ENCODE data around the gene FAM83F. TPM values are rescaled to one million over a fixed set of nuclear protein-coding genes. Genes with fewer than 3 reads are reported as not detected.

FAM83F gene
- polyA plus RNA-seq, 1 donor (not counting 4 experiments of a cell fraction or from before 2014, with no cell fraction given): 22.8 TPM

- DNase-seq (ENCODE audit: low read depth, low spot score) (no peak), FAIRE-seq (no peak)
- Histone ChIP-seq H3K36me3 (ENCODE audit: control insufficient read depth in 2 of 2, extremely low read depth in 1 of 2, insufficient read depth in 2 of 2, low read length in 2 of 2) (peaks cover 8 to 11% of the 10 kb centered on the region in 2 experiments), H3K9me3 (ENCODE audit: control insufficient read depth, low read depth, low read length) (no peaks in the 10 kb centered on the region), H3K27me3 (ENCODE audit: control insufficient read depth, extremely low read depth, insufficient read depth, low read length) (no peaks in the 10 kb centered on the region), H3K9me1 (ENCODE audit: control insufficient read depth, extremely low read depth, insufficient read depth, low read length) (peaks cover 14% of the 10 kb centered on the region), H3K79me2 (ENCODE audit: control insufficient read depth, insufficient read depth, low read length) (peaks cover 61% of the 10 kb centered on the region), H2AFZ (ENCODE audit: control insufficient read depth, low read length) (no peak overlapping the region), H3K9ac (ENCODE audit: control insufficient read depth, extremely low read depth, insufficient read depth, low read length) (peak overlapping the region; percentile 49), H3K4me3 (ENCODE audit: control insufficient read depth in 2 of 3, extremely low read depth in 1 of 3, insufficient read depth in 2 of 3, low read depth in 1 of 3, low read length in 3 of 3) (peak overlapping the region in 1 of 3 experiments; percentile 11), H4K20me1 (ENCODE audit: control insufficient read depth, extremely low read depth, insufficient read depth, low read length) (peaks cover 13% of the 10 kb centered on the region), H3K27ac (ENCODE audit: control insufficient read depth, insufficient read depth, low read length) (peak overlapping the region; percentile 47), H3K4me2 (ENCODE audit: control insufficient read depth, extremely low read depth, insufficient read depth, low read depth, low read length) (peak overlapping the region; percentile 29), H3K4me1 (ENCODE audit: control insufficient read depth, extremely low read depth, insufficient read depth, low read length) (peaks cover 65% of the 10 kb centered on the region)
- dilution Hi-C loops (cut with MboI; ENCODE audit: extremely low pct_ligation_motif_present, low sequenced_read_pairs): no loop called here
- TF ChIP-seq EZH2 (IDR thresholded peaks at IDR 0.05; ENCODE audit: low read length) (no peak), CTCF (optimal IDR thresholded peaks at IDR 0.05 in 1 of 3, IDR thresholded peaks at IDR 0.05 in 1 of 3, conservative IDR thresholded peaks at IDR 0.05 in 1 of 3; ENCODE audit: extremely low read depth in 1 of 3, insufficient read depth in 2 of 3, low read length in 3 of 3) (no peak)
Measured at GRCh38 chr22:40009292-40009774, 14.6 kb downstream of the FAM83F start.

- Histone ChIP-seq H3K79me2 (ENCODE audit: control insufficient read depth, insufficient read depth, low read length) (peaks cover 59% of the 10 kb centered on the region), H3K9me1 (ENCODE audit: control insufficient read depth, extremely low read depth, insufficient read depth, low read length) (peaks cover 11% of the 10 kb centered on the region), H3K27me3 (ENCODE audit: control insufficient read depth, extremely low read depth, insufficient read depth, low read length) (no peaks in the 10 kb centered on the region), H3K9ac (ENCODE audit: control insufficient read depth, extremely low read depth, insufficient read depth, low read length) (peak overlapping the region; percentile 49), H3K27ac (ENCODE audit: control insufficient read depth, insufficient read depth, low read length) (peak overlapping the region; percentile 47), H3K4me2 (ENCODE audit: control insufficient read depth, extremely low read depth, insufficient read depth, low read depth, low read length) (peak overlapping the region; percentile 29), H3K4me1 (ENCODE audit: control insufficient read depth, extremely low read depth, insufficient read depth, low read length) (peaks cover 66% of the 10 kb centered on the region), H3K4me3 (ENCODE audit: control insufficient read depth in 2 of 3, extremely low read depth in 1 of 3, insufficient read depth in 2 of 3, low read depth in 1 of 3, low read length in 3 of 3) (no peak overlapping the region), H4K20me1 (ENCODE audit: control insufficient read depth, extremely low read depth, insufficient read depth, low read length) (peaks cover 13% of the 10 kb centered on the region), H3K36me3 (ENCODE audit: control insufficient read depth in 2 of 2, extremely low read depth in 1 of 2, insufficient read depth in 2 of 2, low read length in 2 of 2) (peaks cover 6 to 11% of the 10 kb centered on the region in 2 experiments), H2AFZ (ENCODE audit: control insufficient read depth, low read length) (no peak overlapping the region), H3K9me3 (ENCODE audit: control insufficient read depth, low read depth, low read length) (no peaks in the 10 kb centered on the region)
- no peak for TF ChIP-seq EZH2 (IDR thresholded peaks at IDR 0.05; ENCODE audit: low read length)
- no peak for TF ChIP-seq CTCF (optimal IDR thresholded peaks at IDR 0.05 in 1 of 3, IDR thresholded peaks at IDR 0.05 in 1 of 3, conservative IDR thresholded peaks at IDR 0.05 in 1 of 3; ENCODE audit: extremely low read depth in 1 of 3, insufficient read depth in 2 of 3, low read length in 3 of 3)
- dilution Hi-C loops (cut with MboI; ENCODE audit: extremely low pct_ligation_motif_present, low sequenced_read_pairs): no loop called here
- FAIRE-seq (peak; percentile 89), DNase-seq (ENCODE audit: low read depth, low spot score) (no peak)
Measured at GRCh38 chr22:40009951-40010671, 15.4 kb downstream of the FAM83F start.
